GM13977 (cell line): ENCODE measurements around the gene PTPRU.

Experiments
- DNase-seq: peaks from one replicate; pipeline ENCODE4 v3.0.0; 2012; ENCODE audit warnings: low spot score
- CTCF ChIP-seq: IDR thresholded peaks from 2 replicates; pipeline ENCODE4 v1.5.1; 2012; ENCODE audit warnings: mild to moderate bottlenecking, control low read depth; ENCODE audit not compliant: insufficient read depth; ENCODE audit errors: extremely low read depth, missing control alignments
- in situ Hi-C: fragments of 300-500 bp; cut with MboI; formaldehyde crosslinking; loops from one replicate; pipeline ENCODE4 v1.12.0; 2022; ENCODE audit warnings: low sequenced_read_pairs, low pct_unique_long_range_greater_than_20kb, mixed read lengths, inconsistent platforms; ENCODE audit not compliant: unreplicated experiment

PTPRU gene

GRCh38 chr1:29324771-29325351, 88.5 kb downstream of the PTPRU start:
- no peak for TF ChIP-seq CTCF
- no peak for DNase-seq
- in situ Hi-C loops, result no loop called here

GRCh38 chr1:29325675-29326074, 89.4 kb downstream of the PTPRU start:
- no peak for DNase-seq
- in situ Hi-C loops, result no loop called here
- no peak for TF ChIP-seq CTCF

- in situ Hi-C loops, result no loop called here
Measured at GRCh38 chr1:29326123-29326522, 89.8 kb downstream of the PTPRU start.

GRCh38 chr1:29327223-29327935, 91.1 kb downstream of the PTPRU start:
- DNase-seq, result no peak
- in situ Hi-C loops, result no loop called here
- no peak for TF ChIP-seq CTCF

More at GRCh38 chr1:29326123-29326522, 89.8 kb downstream of the PTPRU start:
- no peak for TF ChIP-seq CTCF
- DNase-seq, result no peak

GRCh38 chr1:29329022-29329775, 92.9 kb downstream of the PTPRU start:
- in situ Hi-C loops, result no loop called here
- no peak for TF ChIP-seq CTCF
- no peak for DNase-seq

- no peak for DNase-seq
- in situ Hi-C loops, result no loop called here
- TF ChIP-seq CTCF, result no peak
Measured at GRCh38 chr1:29330089-29330488, 93.8 kb downstream of the PTPRU start.
